ENCODE results near the gene TNFSF4. TPM values are rescaled to one million over a fixed set of nuclear protein-coding genes. Genes with fewer than 3 reads are reported as not detected.

TNFSF4 gene
- polyA plus RNA-seq, 1 donor (not counting 4 experiments of a cell fraction or from before 2014, with no cell fraction given): 1.2 TPM

GRCh38 chr1:173191011-173191705 is 16.0 kb downstream of the TNFSF4 start:
- dilution Hi-C loops (cut with MboI; ENCODE audit: extremely low pct_ligation_motif_present, low sequenced_read_pairs): no loop called here
- no peak for DNase-seq (ENCODE audit: low read depth, low spot score)

GRCh38 chr1:173190101-173190936 is 16.8 kb downstream of the TNFSF4 start:
- peak overlapping the region; percentile 10 for H3K9ac ChIP-seq (ENCODE audit: control insufficient read depth, extremely low read depth, insufficient read depth, low read length)
- H3K9me3 ChIP-seq (ENCODE audit: control insufficient read depth, low read depth, low read length): no peaks in the 10 kb centered on the region
- H3K27me3 ChIP-seq (ENCODE audit: control insufficient read depth, extremely low read depth, insufficient read depth, low read length): no peaks in the 10 kb centered on the region
- H2AFZ ChIP-seq (ENCODE audit: control insufficient read depth, low read length): peak overlapping the region; percentile 25
- no peaks in the 10 kb centered on the region for H3K79me2 ChIP-seq (ENCODE audit: control insufficient read depth, insufficient read depth, low read length)
- dilution Hi-C loops (cut with MboI; ENCODE audit: extremely low pct_ligation_motif_present, low sequenced_read_pairs): no loop called here
- FAIRE-seq (peak; percentile 95), DNase-seq (ENCODE audit: low read depth, low spot score) (peak; percentile 45)
- peak overlapping the region; percentile 79 for H3K27ac ChIP-seq (ENCODE audit: control insufficient read depth, insufficient read depth, low read length)
- H3K4me1 ChIP-seq (ENCODE audit: control insufficient read depth, extremely low read depth, insufficient read depth, low read length): peaks cover 18% of the 10 kb centered on the region
- TF ChIP-seq CTCF (optimal IDR thresholded peaks at IDR 0.05 in 1 of 3, IDR thresholded peaks at IDR 0.05 in 1 of 3, conservative IDR thresholded peaks at IDR 0.05 in 1 of 3; ENCODE audit: extremely low read depth in 1 of 3, insufficient read depth in 2 of 3, low read length in 3 of 3) (no peak), EZH2 (IDR thresholded peaks at IDR 0.05; ENCODE audit: low read length) (no peak)
- H3K36me3 ChIP-seq (ENCODE audit: control insufficient read depth in 2 of 2, extremely low read depth in 1 of 2, insufficient read depth in 2 of 2, low read length in 2 of 2): no peaks in the 10 kb centered on the region
- no peak overlapping the region for H3K4me3 ChIP-seq (ENCODE audit: control insufficient read depth in 2 of 3, extremely low read depth in 1 of 3, insufficient read depth in 2 of 3, low read depth in 1 of 3, low read length in 3 of 3)
- peaks cover 3% of the 10 kb centered on the region for H3K9me1 ChIP-seq (ENCODE audit: control insufficient read depth, extremely low read depth, insufficient read depth, low read length)
- H3K4me2 ChIP-seq (ENCODE audit: control insufficient read depth, extremely low read depth, insufficient read depth, low read depth, low read length): peak overlapping the region; percentile 61
- H4K20me1 ChIP-seq (ENCODE audit: control insufficient read depth, extremely low read depth, insufficient read depth, low read length): no peaks in the 10 kb centered on the region

More at GRCh38 chr1:173191011-173191705, 16.0 kb downstream of the TNFSF4 start:
- TF ChIP-seq EZH2 (IDR thresholded peaks at IDR 0.05; ENCODE audit: low read length) (no peak), CTCF (optimal IDR thresholded peaks at IDR 0.05 in 1 of 3, IDR thresholded peaks at IDR 0.05 in 1 of 3, conservative IDR thresholded peaks at IDR 0.05 in 1 of 3; ENCODE audit: extremely low read depth in 1 of 3, insufficient read depth in 2 of 3, low read length in 3 of 3) (no peak)
- H3K27ac ChIP-seq (ENCODE audit: control insufficient read depth, insufficient read depth, low read length): no peak overlapping the region
- FAIRE-seq: no peak
- no peak overlapping the region for H2AFZ ChIP-seq (ENCODE audit: control insufficient read depth, low read length)
- H3K27me3 ChIP-seq (ENCODE audit: control insufficient read depth, extremely low read depth, insufficient read depth, low read length): no peaks in the 10 kb centered on the region
- no peak overlapping the region for H3K4me3 ChIP-seq (ENCODE audit: control insufficient read depth in 2 of 3, extremely low read depth in 1 of 3, insufficient read depth in 2 of 3, low read depth in 1 of 3, low read length in 3 of 3)
- no peaks in the 10 kb centered on the region for H3K36me3 ChIP-seq (ENCODE audit: control insufficient read depth in 2 of 2, extremely low read depth in 1 of 2, insufficient read depth in 2 of 2, low read length in 2 of 2)
- no peak overlapping the region for H3K4me2 ChIP-seq (ENCODE audit: control insufficient read depth, extremely low read depth, insufficient read depth, low read depth, low read length)
- peaks cover 3% of the 10 kb centered on the region for H3K9me1 ChIP-seq (ENCODE audit: control insufficient read depth, extremely low read depth, insufficient read depth, low read length)
- H4K20me1 ChIP-seq (ENCODE audit: control insufficient read depth, extremely low read depth, insufficient read depth, low read length): no peaks in the 10 kb centered on the region
- H3K79me2 ChIP-seq (ENCODE audit: control insufficient read depth, insufficient read depth, low read length): no peaks in the 10 kb centered on the region
- no peaks in the 10 kb centered on the region for H3K9me3 ChIP-seq (ENCODE audit: control insufficient read depth, low read depth, low read length)
- H3K4me1 ChIP-seq (ENCODE audit: control insufficient read depth, extremely low read depth, insufficient read depth, low read length): peaks cover 18% of the 10 kb centered on the region
- H3K9ac ChIP-seq (ENCODE audit: control insufficient read depth, extremely low read depth, insufficient read depth, low read length): no peak overlapping the region

Data from keratinocyte (primary cell).